Loucy (cell line): ENCODE results near the gene SAC3D1.

ENCODE experiments used
- H2AFZ ChIP-seq: fragments of 200-600 bp; sonication (generic); 2 replicates; pipeline ENCODE4 v1.6.0; 2016; ENCODE audit warnings: antibody characterized with exemption, mild to moderate bottlenecking, low read length, moderate library complexity
- H3F3A ChIP-seq: fragments of 200-600 bp; 2 replicates; pipeline ENCODE4 v1.6.0; 2016; ENCODE audit warnings: antibody characterized with exemption, low read depth, mild to moderate bottlenecking
- H3K27me3 ChIP-seq: fragments of 200-600 bp; sonication (generic); 2 replicates; pipeline ENCODE4 v1.6.1; 2014; ENCODE audit warnings: low read length, mild to moderate bottlenecking; ENCODE audit not compliant: insufficient read depth, poor library complexity, severe bottlenecking
- H3K36me3 ChIP-seq: fragments of 200-600 bp; sonication (generic); 2 replicates; pipeline ENCODE4 v1.6.1; 2016; ENCODE audit warnings: low read length; ENCODE audit not compliant: insufficient read depth
- H3K4me1 ChIP-seq: fragments of 200-600 bp; sonication (generic); 2 replicates; pipeline ENCODE4 v1.5.1; 2014; ENCODE audit warnings: low read length, mild to moderate bottlenecking; ENCODE audit not compliant: insufficient read depth, poor library complexity, severe bottlenecking
- H3K4me2 ChIP-seq: fragments of 200-600 bp; sonication (generic); 2 replicates; pipeline ENCODE4 v1.6.0; 2014; ENCODE audit warnings: antibody characterized with exemption, low read length, low read depth, mild to moderate bottlenecking; ENCODE audit not compliant: poor library complexity, severe bottlenecking
- H3K4me3 ChIP-seq: fragments of 200-600 bp; sonication (generic); 2 replicates; pipeline ENCODE4 v1.5.1; 2014; ENCODE audit warnings: low read length, mild to moderate bottlenecking, mixed read lengths; ENCODE audit not compliant: poor library complexity, severe bottlenecking
- H3K79me2 ChIP-seq: fragments of 200-600 bp; sonication (generic); 2 replicates; pipeline ENCODE4 v1.6.1; 2014; ENCODE audit warnings: low read length; ENCODE audit not compliant: insufficient read depth
- H3K9ac ChIP-seq: fragments of 200-600 bp; sonication (generic); 2 replicates; pipeline ENCODE4 v1.6.0; 2014; ENCODE audit warnings: mild to moderate bottlenecking, low read depth, low read length, moderate library complexity; ENCODE audit not compliant: poor library complexity, severe bottlenecking
- H3K9me2 ChIP-seq: fragments of 200-600 bp; sonication (generic); replicated peaks from 2 replicates; pipeline ENCODE4 v1.6.1; 2016; ENCODE audit warnings: low read depth, low read length, mixed read lengths
- H3K9me3 ChIP-seq: fragments of 200-600 bp; sonication (generic); 2 replicates; pipeline ENCODE4 v1.6.1; 2014; ENCODE audit warnings: mild to moderate bottlenecking, antibody characterized with exemption, low read length, low read depth; ENCODE audit not compliant: insufficient read depth
- H4K20me1 ChIP-seq: fragments of 200-600 bp; sonication (generic); 2 replicates; pipeline ENCODE4 v1.6.0; 2014; ENCODE audit warnings: antibody characterized with exemption, low read length, mild to moderate bottlenecking; ENCODE audit not compliant: insufficient read depth, poor library complexity, severe bottlenecking
- EZH2phosphoT487 ChIP-seq: fragments of 200-600 bp; IDR thresholded peaks from 2 replicates; pipeline ENCODE4 v1.6.1; 2018; ENCODE audit warnings: antibody characterized with exemption, mild to moderate bottlenecking, moderate library complexity, borderline replicate concordance
- TF ChIP-seq, protein P1 (sequence below): fragments of 200-600 bp; sonication (generic); conservative IDR thresholded peaks from 2 replicates; pipeline ENCODE4 v1.5.1; 2014; ENCODE audit warnings: mild to moderate bottlenecking, antibody characterized with exemption, low read length

The SAC3D1 gene

GRCh38 chr11:65064847-65065240 is 23.8 kb downstream of the SAC3D1 start:
- Histone ChIP-seq H3K4me3 (no peak overlapping the region), H2AFZ (no peak overlapping the region), H3K9me3 (no peaks in the 10 kb centered on the region), H4K20me1 (no peaks in the 10 kb centered on the region), H3K27me3 (no peaks in the 10 kb centered on the region), H3K9me2 (no peaks in the 10 kb centered on the region), H3K79me2 (no peaks in the 10 kb centered on the region), H3K4me1 (no peaks in the 10 kb centered on the region), H3K4me2 (no peak overlapping the region), H3K9ac (no peak overlapping the region), H3F3A (no peaks in the 10 kb centered on the region), H3K36me3 (no peaks in the 10 kb centered on the region)
- TF ChIP-seq, protein P1, sequence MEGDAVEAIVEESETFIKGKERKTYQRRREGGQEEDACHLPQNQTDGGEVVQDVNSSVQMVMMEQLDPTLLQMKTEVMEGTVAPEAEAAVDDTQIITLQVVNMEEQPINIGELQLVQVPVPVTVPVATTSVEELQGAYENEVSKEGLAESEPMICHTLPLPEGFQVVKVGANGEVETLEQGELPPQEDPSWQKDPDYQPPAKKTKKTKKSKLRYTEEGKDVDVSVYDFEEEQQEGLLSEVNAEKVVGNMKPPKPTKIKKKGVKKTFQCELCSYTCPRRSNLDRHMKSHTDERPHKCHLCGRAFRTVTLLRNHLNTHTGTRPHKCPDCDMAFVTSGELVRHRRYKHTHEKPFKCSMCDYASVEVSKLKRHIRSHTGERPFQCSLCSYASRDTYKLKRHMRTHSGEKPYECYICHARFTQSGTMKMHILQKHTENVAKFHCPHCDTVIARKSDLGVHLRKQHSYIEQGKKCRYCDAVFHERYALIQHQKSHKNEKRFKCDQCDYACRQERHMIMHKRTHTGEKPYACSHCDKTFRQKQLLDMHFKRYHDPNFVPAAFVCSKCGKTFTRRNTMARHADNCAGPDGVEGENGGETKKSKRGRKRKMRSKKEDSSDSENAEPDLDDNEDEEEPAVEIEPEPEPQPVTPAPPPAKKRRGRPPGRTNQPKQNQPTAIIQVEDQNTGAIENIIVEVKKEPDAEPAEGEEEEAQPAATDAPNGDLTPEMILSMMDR, result no peak
- no peak for TF ChIP-seq EZH2phosphoT487

GRCh38 chr11:65065851-65066250 is 24.8 kb downstream of the SAC3D1 start:
- Histone ChIP-seq H2AFZ (no peak overlapping the region), H3K9me2 (no peaks in the 10 kb centered on the region), H3K4me3 (no peak overlapping the region), H3K4me2 (no peak overlapping the region), H3K9me3 (no peaks in the 10 kb centered on the region), H3K36me3 (no peaks in the 10 kb centered on the region), H3F3A (no peaks in the 10 kb centered on the region), H3K79me2 (no peaks in the 10 kb centered on the region), H4K20me1 (no peaks in the 10 kb centered on the region), H3K27me3 (no peaks in the 10 kb centered on the region), H3K4me1 (no peaks in the 10 kb centered on the region), H3K9ac (no peak overlapping the region)
- TF ChIP-seq EZH2phosphoT487, result no peak
- TF ChIP-seq, protein P1, result no peak

DNA sequence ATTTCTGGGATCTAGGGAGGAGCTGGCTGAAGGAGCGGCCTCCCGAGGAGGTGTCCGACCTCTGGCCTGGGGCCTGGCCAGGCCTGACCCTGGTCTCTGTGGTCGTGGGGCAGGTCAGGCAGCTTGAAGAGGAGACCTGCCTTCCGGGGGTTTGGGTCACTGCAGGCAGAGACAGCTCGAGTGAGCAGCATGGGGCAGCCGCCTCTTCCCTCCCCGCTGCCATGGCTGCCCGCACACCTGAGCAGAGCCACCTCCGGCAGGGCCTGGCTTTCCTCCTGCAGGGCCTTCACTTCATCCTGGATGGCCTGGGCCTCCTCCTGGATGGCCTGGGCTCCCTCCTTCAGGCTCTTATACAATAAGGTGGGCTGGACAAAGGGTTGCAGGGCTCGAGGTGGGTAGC is 25.3 kb downstream of the SAC3D1 start:
- Histone ChIP-seq H3K9me2 (no peaks in the 10 kb centered on the region), H3K4me3 (no peak overlapping the region), H3K9me3 (no peaks in the 10 kb centered on the region), H3K79me2 (no peaks in the 10 kb centered on the region), H2AFZ (no peak overlapping the region), H3K36me3 (no peaks in the 10 kb centered on the region), H3F3A (no peaks in the 10 kb centered on the region), H4K20me1 (no peaks in the 10 kb centered on the region), H3K4me1 (no peaks in the 10 kb centered on the region), H3K4me2 (no peak overlapping the region), H3K27me3 (no peaks in the 10 kb centered on the region), H3K9ac (no peak overlapping the region)
- TF ChIP-seq, protein P1, result no peak
- TF ChIP-seq EZH2phosphoT487, result no peak
